WTC11 (cell line): Measurements from ENCODE around the gene B4GALT4. TPM values are rescaled to one million over a fixed set of nuclear protein-coding genes. Genes with fewer than 3 reads are reported as not detected.

Source experiments
- ATAC-seq: fragments of 200-7000 bp; cut with Tn5 transposase; 2 replicates; pipeline ENCODE4 v1.10.0; 2021; ENCODE audit warnings: mild to moderate bottlenecking, moderate library complexity
- CTCF ChIA-PET: fragments of 300-600 bp; sonication (Branson Sonifier 250); formaldehyde crosslinking; loops from one replicate; lab custom pipeline; 2021; ENCODE audit warnings: antibody characterized with exemption; lab: Charles Lee
- POLR2A ChIA-PET: fragments of 350-600 bp; sonication (Branson Sonifier 250); formaldehyde crosslinking; loops from one replicate; lab custom pipeline; 2021; ENCODE audit warnings: antibody characterized with exemption; lab: Charles Lee
- DNase-seq: peaks from one replicate; pipeline ENCODE4 v3.0.0; 2021; ENCODE audit warnings: low spot score
- H3K27ac Mint-ChIP-seq: 2 replicates; pipeline ENCODE4 v1.8.0; 2021; ENCODE audit warnings: mixed read lengths
- H3K27me3 Mint-ChIP-seq: 2 replicates; pipeline ENCODE4 v1.8.0; 2021; ENCODE audit warnings: low read depth, mild to moderate bottlenecking, moderate library complexity, mixed read lengths
- H3K36me3 Mint-ChIP-seq: 2 replicates; pipeline ENCODE4 v1.8.0; 2021; ENCODE audit warnings: mixed read lengths
- H3K4me1 Mint-ChIP-seq: 2 replicates; pipeline ENCODE4 v1.8.0; 2022; ENCODE audit warnings: mixed read lengths
- H3K4me3 Mint-ChIP-seq: 2 replicates; pipeline ENCODE4 v1.8.0; 2021; ENCODE audit warnings: mild to moderate bottlenecking, moderate library complexity, mixed read lengths
- H3K9me3 Mint-ChIP-seq: 2 replicates; pipeline ENCODE4 v1.8.0; 2021; ENCODE audit warnings: mixed read lengths
- ATF1 ChIP-seq: sonication (generic); formaldehyde crosslinking; IDR thresholded peaks from 2 replicates; pipeline ENCODE4 v1.8.1; 2023; ENCODE audit warnings: mild to moderate bottlenecking, moderate library complexity, missing genetic modification reagents
- CREB1 ChIP-seq: sonication (generic); formaldehyde crosslinking; IDR thresholded peaks from 2 replicates; pipeline ENCODE4 v1.8.0; 2023; ENCODE audit warnings: mild to moderate bottlenecking, missing genetic modification reagents
- ETV6 ChIP-seq: sonication (generic); formaldehyde crosslinking; IDR thresholded peaks from 2 replicates; pipeline ENCODE4 v1.8.1; 2022; ENCODE audit warnings: mild to moderate bottlenecking, missing genetic modification reagents
- FOXK1 ChIP-seq: sonication (generic); formaldehyde crosslinking; IDR thresholded peaks from 2 replicates; pipeline ENCODE4 v1.8.0; 2022; ENCODE audit warnings: mild to moderate bottlenecking, moderate library complexity, missing genetic modification reagents
- HMGA2 ChIP-seq: fragments of 250-450 bp; sonication (Bioruptor Pico); IDR thresholded peaks from 2 replicates; pipeline ENCODE4 v1.4.0; 2021; ENCODE audit warnings: mild to moderate bottlenecking, moderate library complexity
- IRF2 ChIP-seq: sonication (generic); formaldehyde crosslinking; IDR thresholded peaks from 2 replicates; pipeline ENCODE4 v1.8.0; 2022; ENCODE audit warnings: low read depth, missing genetic modification reagents, borderline replicate concordance
- JUN ChIP-seq: sonication (generic); formaldehyde crosslinking; IDR thresholded peaks from 2 replicates; pipeline ENCODE4 v1.8.0; 2023; ENCODE audit warnings: mild to moderate bottlenecking, missing genetic modification reagents
- KAT7 ChIP-seq: sonication (generic); formaldehyde crosslinking; IDR thresholded peaks from 2 replicates; pipeline ENCODE4 v1.8.1; 2023; ENCODE audit warnings: missing genetic modification reagents, mild to moderate bottlenecking, borderline replicate concordance
- NFYB ChIP-seq: sonication (generic); formaldehyde crosslinking; conservative IDR thresholded peaks from 2 replicates; pipeline ENCODE4 v1.8.0; 2022; ENCODE audit warnings: low read depth, missing genetic modification reagents
- NR1H2 ChIP-seq: sonication (generic); formaldehyde crosslinking; IDR thresholded peaks from 2 replicates; pipeline ENCODE4 v1.9.0; 2021; ENCODE audit warnings: mild to moderate bottlenecking, moderate library complexity, missing genetic modification reagents
- NR2C2 ChIP-seq: sonication (generic); formaldehyde crosslinking; IDR thresholded peaks from 2 replicates; pipeline ENCODE4 v1.8.0; 2022; ENCODE audit warnings: mild to moderate bottlenecking, missing genetic modification reagents
- SMAD3 ChIP-seq: sonication (generic); formaldehyde crosslinking; IDR thresholded peaks from 2 replicates; pipeline ENCODE4 v1.8.0; 2022; ENCODE audit warnings: missing genetic modification reagents, mild to moderate bottlenecking, borderline replicate concordance
- SP1 ChIP-seq: sonication (generic); formaldehyde crosslinking; conservative IDR thresholded peaks from 2 replicates; pipeline ENCODE4 v1.8.1; 2022; ENCODE audit warnings: missing genetic modification reagents
- TCF7 ChIP-seq: sonication (generic); formaldehyde crosslinking; IDR thresholded peaks from 2 replicates; pipeline ENCODE4 v1.8.0; 2022; ENCODE audit warnings: mild to moderate bottlenecking, low read depth, missing genetic modification reagents, moderate library complexity
- TEAD1 ChIP-seq: sonication (generic); formaldehyde crosslinking; IDR thresholded peaks from 2 replicates; pipeline ENCODE4 v1.8.0; 2022; ENCODE audit warnings: mild to moderate bottlenecking, missing genetic modification reagents
- TP53 ChIP-seq: sonication (generic); formaldehyde crosslinking; IDR thresholded peaks from 2 replicates; pipeline ENCODE4 v1.8.1; 2023; ENCODE audit warnings: mild to moderate bottlenecking, missing genetic modification reagents
- ZNF121 ChIP-seq: sonication (generic); formaldehyde crosslinking; IDR thresholded peaks from 2 replicates; pipeline ENCODE4 v1.8.0; 2023; ENCODE audit warnings: missing genetic modification reagents
- ZNF138 ChIP-seq: sonication (generic); formaldehyde crosslinking; conservative IDR thresholded peaks from 2 replicates; pipeline ENCODE4 v1.8.1; 2022; ENCODE audit warnings: mild to moderate bottlenecking, moderate library complexity, missing genetic modification reagents
- ZNF671 ChIP-seq: fragments of 250-450 bp; sonication (Bioruptor Pico); IDR thresholded peaks from 2 replicates; pipeline ENCODE4 v1.8.0; 2021; ENCODE audit warnings: mild to moderate bottlenecking
- total RNA-seq: library from RNA; stranded (reverse); gene quantifications from 3 replicates; pipeline ENCODE4 v1.2.3, GENCODE V29; 2021
- TF ChIP-seq, protein P1 (sequence below): sonication (generic); formaldehyde crosslinking; IDR thresholded peaks from 2 replicates; pipeline ENCODE4 v1.8.0; 2022; ENCODE audit warnings: mild to moderate bottlenecking, missing genetic modification reagents
- TF ChIP-seq, protein P2 (sequence below): sonication (generic); formaldehyde crosslinking; IDR thresholded peaks from 2 replicates; pipeline ENCODE4 v1.8.0; 2022; ENCODE audit warnings: mild to moderate bottlenecking, missing genetic modification reagents
- TF ChIP-seq, protein P3 (sequence below): sonication (generic); formaldehyde crosslinking; IDR thresholded peaks from 2 replicates; pipeline ENCODE4 v1.8.1; 2023; ENCODE audit warnings: mild to moderate bottlenecking, missing genetic modification reagents
- TF ChIP-seq, protein P4 (sequence below): sonication (generic); formaldehyde crosslinking; IDR thresholded peaks from 2 replicates; pipeline ENCODE4 v1.8.1; 2023; ENCODE audit warnings: mild to moderate bottlenecking, moderate library complexity, missing genetic modification reagents
- TF ChIP-seq, protein P5 (sequence below): fragments of 250-450 bp; sonication (Bioruptor Pico); IDR thresholded peaks from 2 replicates; pipeline ENCODE4 v1.9.0; 2021; ENCODE audit warnings: moderate library complexity, mild to moderate bottlenecking, inconsistent platforms, borderline replicate concordance
- TF ChIP-seq, protein P6 (sequence below): sonication (generic); formaldehyde crosslinking; IDR thresholded peaks from 2 replicates; pipeline ENCODE4 v1.8.0; 2023; ENCODE audit warnings: missing genetic modification reagents
- TF ChIP-seq, protein P7 (sequence below): sonication (generic); formaldehyde crosslinking; IDR thresholded peaks from 2 replicates; pipeline ENCODE4 v1.8.1; 2023; ENCODE audit warnings: mild to moderate bottlenecking, missing genetic modification reagents, moderate library complexity

Gene B4GALT4
- total RNA-seq, 1 experiment from 2014 or later, result 37.7 TPM

DNA sequence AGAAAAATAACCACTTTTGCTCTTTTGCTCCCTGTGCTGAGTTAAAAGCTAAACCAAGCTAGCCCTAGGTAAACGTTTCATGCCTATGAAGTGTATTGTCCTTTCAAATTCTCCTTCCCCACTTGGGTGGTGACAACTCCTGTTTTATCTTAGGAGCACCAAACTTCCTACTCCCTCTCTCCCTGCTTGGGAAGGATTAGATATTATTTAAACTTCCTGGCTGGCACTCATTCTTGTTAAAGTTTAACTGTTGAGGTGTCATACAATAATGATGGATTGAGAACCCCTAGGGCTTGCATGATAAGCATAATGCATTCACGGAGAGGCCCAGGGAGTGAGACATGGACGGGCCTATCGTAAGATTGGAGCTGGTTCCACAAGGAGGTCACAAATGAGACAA is 29.5 kb downstream of the B4GALT4 start:
- peaks cover 13% of the 10 kb centered on the region for H3K4me1 Mint-ChIP-seq
- POLR2A ChIA-PET, result interaction anchor here (1.2 kb wide), 1 partner anchor 30 kb away, joined by 3 read pairs; the partner anchor contains the start of gene B4GALT4
- peak overlapping the region; percentile 11; the same call in 1 of the 2 replicates for H3K27ac Mint-ChIP-seq
- H3K36me3 Mint-ChIP-seq, result peaks cover 46% of the 10 kb centered on the region
- H3K4me3 Mint-ChIP-seq, result no peak overlapping the region
- no peaks in the 10 kb centered on the region for H3K9me3 Mint-ChIP-seq
- TF ChIP-seq ATF1 (CRISPR knock-in tag) (no peak), NR1H2 (CRISPR knock-in tag) (no peak), NR2C2 (no peak), NFYB (no peak), HMGA2 (CRISPR knock-in tag) (no peak), TCF7 (CRISPR knock-in tag) (no peak), JUN (CRISPR knock-in tag) (no peak), IRF2 (CRISPR knock-in tag) (no peak), ZNF138 (CRISPR knock-in tag) (no peak), SMAD3 (CRISPR knock-in tag) (no peak), ETV6 (CRISPR knock-in tag) (no peak)
- TF ChIP-seq, protein P1, sequence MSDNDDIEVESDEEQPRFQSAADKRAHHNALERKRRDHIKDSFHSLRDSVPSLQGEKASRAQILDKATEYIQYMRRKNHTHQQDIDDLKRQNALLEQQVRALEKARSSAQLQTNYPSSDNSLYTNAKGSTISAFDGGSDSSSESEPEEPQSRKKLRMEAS (CRISPR knock-in tag), result no peak
- TF ChIP-seq, protein P2, sequence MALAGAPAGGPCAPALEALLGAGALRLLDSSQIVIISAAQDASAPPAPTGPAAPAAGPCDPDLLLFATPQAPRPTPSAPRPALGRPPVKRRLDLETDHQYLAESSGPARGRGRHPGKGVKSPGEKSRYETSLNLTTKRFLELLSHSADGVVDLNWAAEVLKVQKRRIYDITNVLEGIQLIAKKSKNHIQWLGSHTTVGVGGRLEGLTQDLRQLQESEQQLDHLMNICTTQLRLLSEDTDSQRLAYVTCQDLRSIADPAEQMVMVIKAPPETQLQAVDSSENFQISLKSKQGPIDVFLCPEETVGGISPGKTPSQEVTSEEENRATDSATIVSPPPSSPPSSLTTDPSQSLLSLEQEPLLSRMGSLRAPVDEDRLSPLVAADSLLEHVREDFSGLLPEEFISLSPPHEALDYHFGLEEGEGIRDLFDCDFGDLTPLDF (CRISPR knock-in tag), result no peak
- TF ChIP-seq, protein P3, sequence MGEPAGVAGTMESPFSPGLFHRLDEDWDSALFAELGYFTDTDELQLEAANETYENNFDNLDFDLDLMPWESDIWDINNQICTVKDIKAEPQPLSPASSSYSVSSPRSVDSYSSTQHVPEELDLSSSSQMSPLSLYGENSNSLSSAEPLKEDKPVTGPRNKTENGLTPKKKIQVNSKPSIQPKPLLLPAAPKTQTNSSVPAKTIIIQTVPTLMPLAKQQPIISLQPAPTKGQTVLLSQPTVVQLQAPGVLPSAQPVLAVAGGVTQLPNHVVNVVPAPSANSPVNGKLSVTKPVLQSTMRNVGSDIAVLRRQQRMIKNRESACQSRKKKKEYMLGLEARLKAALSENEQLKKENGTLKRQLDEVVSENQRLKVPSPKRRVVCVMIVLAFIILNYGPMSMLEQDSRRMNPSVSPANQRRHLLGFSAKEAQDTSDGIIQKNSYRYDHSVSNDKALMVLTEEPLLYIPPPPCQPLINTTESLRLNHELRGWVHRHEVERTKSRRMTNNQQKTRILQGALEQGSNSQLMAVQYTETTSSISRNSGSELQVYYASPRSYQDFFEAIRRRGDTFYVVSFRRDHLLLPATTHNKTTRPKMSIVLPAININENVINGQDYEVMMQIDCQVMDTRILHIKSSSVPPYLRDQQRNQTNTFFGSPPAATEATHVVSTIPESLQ (CRISPR knock-in tag), result no peak
- TF ChIP-seq, protein P4, sequence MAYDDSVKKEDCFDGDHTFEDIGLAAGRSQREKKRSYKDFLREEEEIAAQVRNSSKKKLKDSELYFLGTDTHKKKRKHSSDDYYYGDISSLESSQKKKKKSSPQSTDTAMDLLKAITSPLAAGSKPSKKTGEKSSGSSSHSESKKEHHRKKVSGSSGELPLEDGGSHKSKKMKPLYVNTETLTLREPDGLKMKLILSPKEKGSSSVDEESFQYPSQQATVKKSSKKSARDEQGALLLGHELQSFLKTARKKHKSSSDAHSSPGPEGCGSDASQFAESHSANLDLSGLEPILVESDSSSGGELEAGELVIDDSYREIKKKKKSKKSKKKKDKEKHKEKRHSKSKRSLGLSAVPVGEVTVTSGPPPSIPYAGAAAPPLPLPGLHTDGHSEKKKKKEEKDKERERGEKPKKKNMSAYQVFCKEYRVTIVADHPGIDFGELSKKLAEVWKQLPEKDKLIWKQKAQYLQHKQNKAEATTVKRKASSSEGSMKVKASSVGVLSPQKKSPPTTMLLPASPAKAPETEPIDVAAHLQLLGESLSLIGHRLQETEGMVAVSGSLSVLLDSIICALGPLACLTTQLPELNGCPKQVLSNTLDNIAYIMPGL (CRISPR knock-in tag), result no peak
- DNase-seq (no peak), ATAC-seq (no peak)
- no peaks in the 10 kb centered on the region for H3K27me3 Mint-ChIP-seq
- CTCF ChIA-PET, result interaction anchor here (1.9 kb wide), 1 partner anchor 30 kb away, joined by 5 read pairs; the partner anchor contains the start of gene B4GALT4

DNA sequence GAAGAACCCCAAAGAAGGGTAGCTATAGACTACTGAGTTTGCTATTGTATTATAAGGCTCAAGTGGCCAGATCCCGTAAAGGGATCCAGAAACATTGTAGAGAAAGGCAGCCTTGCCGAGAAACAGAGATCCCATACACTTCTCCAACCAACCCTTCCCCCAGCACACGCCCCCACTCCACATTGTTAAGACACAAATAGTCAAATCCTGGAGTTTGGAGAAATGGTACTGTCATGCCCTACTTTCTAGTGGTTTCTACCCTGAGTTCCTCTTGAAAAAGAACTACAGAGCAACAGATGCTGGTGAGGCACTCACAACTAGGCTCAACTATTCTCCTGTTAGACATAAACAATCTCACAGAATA is 33.2 kb downstream of the B4GALT4 start:
- CTCF ChIA-PET, result interaction anchor here (0.8 to 1.3 kb wide), 3 partner anchors 16 to 326 kb away, joined by 3 to 5 read pairs (median 3); partner anchors contain the start of gene B4GALT4
- Mint-ChIP-seq H3K27me3 (no peaks in the 10 kb centered on the region), H3K27ac (peak overlapping the region; percentile 29; the same call in 1 of the 2 replicates), H3K4me1 (peaks cover 15% of the 10 kb centered on the region), H3K36me3 (peaks cover 20% of the 10 kb centered on the region), H3K9me3 (peaks cover 10% of the 10 kb centered on the region), H3K4me3 (no peak overlapping the region)
- DNase-seq, result no peak
- POLR2A ChIA-PET, result no interaction called here
- no peak for ATAC-seq
- TF ChIP-seq SP1 (CRISPR knock-in tag) (no peak), ZNF121 (CRISPR knock-in tag) (no peak), KAT7 (CRISPR knock-in tag) (no peak), TP53 (CRISPR knock-in tag) (no peak), CREB1 (no peak), FOXK1 (no peak), ZNF671 (CRISPR knock-in tag) (no peak), TEAD1 (no peak)
- TF ChIP-seq, protein P4 (CRISPR knock-in tag), result no peak
- TF ChIP-seq, protein P3 (CRISPR knock-in tag), result no peak
- TF ChIP-seq, protein P5, sequence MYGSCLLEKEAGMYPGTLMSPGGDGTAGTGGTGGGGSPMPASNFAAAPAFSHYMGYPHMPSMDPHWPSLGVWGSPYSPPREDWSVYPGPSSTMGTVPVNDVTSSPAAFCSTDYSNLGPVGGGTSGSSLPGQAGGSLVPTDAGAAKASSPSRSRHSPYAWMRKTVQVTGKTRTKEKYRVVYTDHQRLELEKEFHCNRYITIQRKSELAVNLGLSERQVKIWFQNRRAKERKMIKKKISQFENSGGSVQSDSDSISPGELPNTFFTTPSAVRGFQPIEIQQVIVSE (CRISPR knock-in tag), result no peak
- TF ChIP-seq, protein P6, sequence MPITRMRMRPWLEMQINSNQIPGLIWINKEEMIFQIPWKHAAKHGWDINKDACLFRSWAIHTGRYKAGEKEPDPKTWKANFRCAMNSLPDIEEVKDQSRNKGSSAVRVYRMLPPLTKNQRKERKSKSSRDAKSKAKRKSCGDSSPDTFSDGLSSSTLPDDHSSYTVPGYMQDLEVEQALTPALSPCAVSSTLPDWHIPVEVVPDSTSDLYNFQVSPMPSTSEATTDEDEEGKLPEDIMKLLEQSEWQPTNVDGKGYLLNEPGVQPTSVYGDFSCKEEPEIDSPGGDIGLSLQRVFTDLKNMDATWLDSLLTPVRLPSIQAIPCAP, result no peak
- TF ChIP-seq, protein P7, sequence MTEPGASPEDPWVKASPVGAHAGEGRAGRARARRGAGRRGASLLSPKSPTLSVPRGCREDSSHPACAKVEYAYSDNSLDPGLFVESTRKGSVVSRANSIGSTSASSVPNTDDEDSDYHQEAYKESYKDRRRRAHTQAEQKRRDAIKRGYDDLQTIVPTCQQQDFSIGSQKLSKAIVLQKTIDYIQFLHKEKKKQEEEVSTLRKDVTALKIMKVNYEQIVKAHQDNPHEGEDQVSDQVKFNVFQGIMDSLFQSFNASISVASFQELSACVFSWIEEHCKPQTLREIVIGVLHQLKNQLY, result no peak
